HG03469 (cell line): Measurements from ENCODE around the gene TMEM232.
A peak's percentile ranks its signal among the peaks of the same experiment; 100 is the strongest.
"Not testable (repeated sequence)": the region's sequence is repeated elsewhere in the genome, so short reads cannot be mapped to it uniquely, and the experiment has no call there.

Source experiments
- ATAC-seq: cut with Tn5 transposase; IDR thresholded peaks from one replicate; pipeline ENCODE4 v1.9.1; 2021; ENCODE audit warnings: mild to moderate bottlenecking, moderate library complexity, moderate number of reproducible peaks; ENCODE audit not compliant: unreplicated experiment

The TMEM232 gene

DNA sequence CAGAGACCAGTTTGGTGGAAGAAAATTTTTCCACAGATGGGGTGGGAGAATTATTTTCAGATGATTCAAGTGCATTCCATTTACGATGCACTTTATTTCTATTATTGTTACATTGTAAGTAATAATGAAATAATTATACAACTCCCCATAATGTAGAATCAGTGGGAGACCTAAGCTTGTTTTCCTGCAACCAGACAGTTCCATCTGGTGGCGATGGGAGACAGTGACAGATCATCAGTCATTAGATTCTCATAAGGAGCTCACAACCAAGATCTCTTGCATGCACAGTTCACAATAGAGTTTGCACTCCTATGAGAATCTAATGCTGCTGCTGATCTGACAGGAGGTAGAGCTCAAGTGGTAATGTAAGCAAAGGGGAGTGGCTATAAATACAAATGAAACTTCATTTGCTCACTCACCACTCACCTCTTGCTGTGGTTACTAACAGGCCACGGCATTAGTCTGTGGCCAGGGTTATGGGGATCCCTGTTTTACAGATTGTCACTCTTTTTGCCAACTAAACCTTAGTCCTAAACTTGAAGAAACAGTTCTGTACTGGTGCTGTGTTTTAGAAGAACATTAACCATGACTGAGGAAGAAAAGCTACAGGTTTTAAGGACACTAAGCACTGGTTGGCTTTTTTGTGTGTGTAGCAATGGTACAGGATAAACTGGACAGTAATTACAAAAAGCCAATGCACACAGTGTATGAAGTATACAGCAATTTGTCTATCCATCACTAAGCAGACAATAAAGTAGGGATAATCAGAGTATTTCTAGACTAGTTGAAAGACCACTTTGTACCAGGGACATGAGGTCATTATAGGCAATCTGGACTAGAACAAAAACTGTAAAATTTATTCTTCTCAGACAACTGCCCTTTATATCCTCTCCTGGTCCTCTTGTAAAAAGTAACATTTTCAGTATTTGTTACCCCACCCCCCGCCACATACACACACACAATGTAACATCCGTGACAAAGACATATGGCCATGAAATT lies 9.9 kb downstream of the TMEM232 start:
- ATAC-seq: peak; percentile 71

DNA sequence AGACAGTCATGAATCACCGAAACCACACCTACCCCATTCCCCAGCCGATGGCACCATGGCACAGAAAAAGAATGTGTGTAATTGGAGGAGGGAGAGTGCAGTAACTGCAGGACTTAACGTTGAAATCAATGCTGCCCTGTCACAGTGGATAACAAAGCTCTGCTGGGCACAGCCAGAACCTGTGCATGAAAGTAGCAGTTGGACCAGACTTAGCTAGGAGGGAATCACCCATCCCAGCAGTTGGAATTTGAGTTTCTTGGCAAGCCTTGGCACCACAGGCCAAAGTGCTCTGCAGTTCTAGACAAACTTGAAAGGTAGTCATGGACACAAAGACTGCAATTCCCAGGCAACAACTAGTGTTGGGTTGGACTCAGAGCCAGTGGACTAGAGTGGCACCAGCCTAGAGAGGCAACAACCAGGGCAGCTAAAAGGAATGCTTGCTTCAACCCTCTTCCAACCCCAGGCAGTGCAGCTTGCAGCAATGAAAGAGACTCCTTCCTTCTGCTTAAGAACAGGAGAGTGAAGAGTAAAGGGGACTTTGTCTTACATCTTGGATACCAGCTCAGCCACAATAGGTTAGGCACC lies 19.1 kb downstream of the TMEM232 start:
- no peak for ATAC-seq

DNA sequence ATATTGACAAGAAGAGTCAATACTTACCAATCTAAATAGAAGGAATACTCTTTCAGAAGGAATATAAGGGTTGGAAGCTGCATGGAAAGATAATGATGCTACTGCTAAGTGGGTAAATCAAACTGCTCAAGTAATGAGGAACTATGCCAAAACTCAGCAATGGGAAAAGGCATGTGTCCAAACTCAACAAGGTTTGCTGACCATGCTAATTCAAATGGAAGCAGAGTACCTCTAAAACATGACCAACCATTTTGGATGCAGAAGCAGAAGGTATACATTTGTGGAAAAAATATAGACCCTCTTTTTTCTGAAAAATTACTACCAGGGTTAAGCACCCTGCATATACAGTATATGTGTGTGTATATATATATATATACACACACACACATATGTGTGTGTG lies 21.1 kb downstream of the TMEM232 start:
- ATAC-seq: no peak

- no peak for ATAC-seq
Observed at GRCh38 chr5:110703481-110703880, 23.0 kb downstream of the TMEM232 start.

- ATAC-seq: no peak
Observed at GRCh38 chr5:110702704-110703103, 23.8 kb downstream of the TMEM232 start.

DNA sequence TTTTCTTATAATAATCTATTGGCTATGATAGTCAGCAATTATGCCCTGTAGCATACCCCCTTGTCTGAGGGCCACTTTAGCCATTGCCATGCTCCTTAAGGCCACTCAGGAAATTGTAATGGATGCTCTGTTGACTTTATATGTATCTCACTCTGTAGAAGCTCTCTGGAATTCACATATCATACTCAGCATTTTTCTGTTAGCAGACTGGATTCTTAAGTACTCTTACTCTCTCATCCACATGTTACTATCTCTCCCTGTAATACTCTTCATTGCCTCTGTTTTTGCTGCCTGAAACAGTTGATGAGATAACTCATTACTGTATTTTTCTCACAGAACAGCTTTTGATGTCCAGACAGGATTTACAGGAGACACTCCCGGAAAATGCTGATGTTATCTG lies 24.2 kb downstream of the TMEM232 start:
- no peak for ATAC-seq

DNA sequence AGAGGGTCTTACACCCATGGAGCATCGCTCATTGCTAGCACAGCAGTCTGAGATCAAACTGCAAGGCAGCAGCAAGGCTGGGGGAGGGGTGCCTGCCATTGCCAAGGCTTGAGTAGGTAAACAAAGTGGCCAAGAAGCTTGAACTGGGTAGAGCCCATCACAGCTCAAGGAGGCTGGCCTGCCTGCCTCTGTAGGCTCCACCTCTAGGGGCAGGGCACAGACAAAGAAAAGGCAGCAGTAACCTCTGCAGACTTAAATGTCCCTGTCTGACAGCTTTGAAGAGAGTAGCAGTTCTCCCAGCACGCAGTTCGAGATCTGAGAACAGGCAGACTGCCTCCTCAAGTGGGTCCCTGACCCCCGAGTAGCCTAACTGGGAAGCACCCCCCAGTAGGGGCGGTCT lies 33.8 kb downstream of the TMEM232 start:
- not testable (repeated sequence) for ATAC-seq

GRCh38 chr5:110690587-110690986 lies 35.9 kb downstream of the TMEM232 start:
- not testable (repeated sequence) for ATAC-seq

- ATAC-seq: no peak
Observed at GRCh38 chr5:110687485-110687884, 39.0 kb downstream of the TMEM232 start.

- no peak for ATAC-seq
Observed at GRCh38 chr5:110686270-110686669, 40.2 kb downstream of the TMEM232 start.

- ATAC-seq: no peak
Observed at GRCh38 chr5:110681953-110682352, 44.5 kb downstream of the TMEM232 start.

- no peak for ATAC-seq
Observed at GRCh38 chr5:110681109-110681508, 45.4 kb downstream of the TMEM232 start.

DNA sequence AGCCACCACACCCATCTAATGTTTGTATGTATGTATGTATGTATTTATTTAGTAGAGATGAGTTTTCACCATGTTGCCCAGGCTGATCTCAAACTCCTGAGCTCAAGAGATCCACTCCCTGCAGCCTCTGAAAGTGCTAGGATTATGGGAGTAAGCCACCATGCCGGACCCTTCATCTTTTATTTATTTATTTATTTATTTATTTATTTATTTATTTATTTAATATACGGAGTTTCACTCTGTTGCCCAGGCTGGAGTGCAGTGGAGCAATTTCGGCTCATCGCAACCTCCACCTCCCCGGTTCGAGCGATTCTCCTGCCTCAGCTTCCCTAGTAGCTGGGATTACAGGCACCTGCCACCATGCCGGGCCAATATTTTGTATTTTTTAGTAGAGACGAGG lies 49.9 kb downstream of the TMEM232 start:
- ATAC-seq: not testable (repeated sequence)

DNA sequence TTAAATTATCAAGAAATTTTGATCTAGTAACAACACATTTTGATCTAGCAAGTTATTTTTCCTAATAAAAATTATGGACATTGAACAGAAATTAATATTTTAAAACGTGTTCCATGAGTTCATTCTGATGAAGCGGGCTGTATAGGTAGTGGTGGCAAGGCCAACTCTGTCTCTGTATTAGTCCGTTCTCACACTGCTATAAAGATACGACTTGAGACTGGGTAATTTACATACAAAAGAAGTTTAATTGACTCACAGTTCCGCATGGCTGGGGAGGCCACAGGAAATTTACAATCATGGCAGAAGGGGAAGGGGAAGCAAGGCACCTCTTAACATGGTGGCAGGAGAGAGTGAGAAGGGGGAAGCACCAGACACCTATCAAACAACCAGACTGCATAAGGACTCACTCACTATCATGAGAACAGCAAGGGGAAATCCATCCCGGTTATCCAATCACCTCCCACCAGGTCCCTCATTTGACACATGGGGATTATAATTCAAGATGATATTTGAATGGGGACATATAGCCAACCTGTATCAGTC lies 61.2 kb downstream of the TMEM232 start:
- ATAC-seq: peak; percentile 33

DNA sequence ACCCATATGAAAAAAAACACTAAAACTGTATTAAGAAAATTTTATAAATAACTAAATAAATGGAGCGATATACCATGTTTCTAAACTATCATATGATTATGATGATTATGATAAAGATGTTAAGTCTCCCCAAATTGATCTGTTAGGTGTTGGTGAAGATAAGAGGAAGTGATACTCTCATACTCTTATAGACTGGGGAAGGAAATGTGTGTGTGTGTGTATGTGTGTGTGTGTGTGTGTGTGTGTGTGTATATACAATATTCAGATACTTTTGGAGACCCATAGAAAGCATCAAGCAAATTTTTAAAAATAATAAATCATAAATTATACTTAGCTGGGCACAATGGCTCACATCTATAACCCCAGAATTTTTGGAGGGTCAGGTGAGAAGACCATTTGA lies 62.9 kb downstream of the TMEM232 start:
- peak; percentile 76 for ATAC-seq

GRCh38 chr5:110658006-110658405 lies 68.5 kb downstream of the TMEM232 start:
- no peak for ATAC-seq

- no peak for ATAC-seq
Observed at GRCh38 chr5:110653231-110653970, 73.1 kb downstream of the TMEM232 start.

DNA sequence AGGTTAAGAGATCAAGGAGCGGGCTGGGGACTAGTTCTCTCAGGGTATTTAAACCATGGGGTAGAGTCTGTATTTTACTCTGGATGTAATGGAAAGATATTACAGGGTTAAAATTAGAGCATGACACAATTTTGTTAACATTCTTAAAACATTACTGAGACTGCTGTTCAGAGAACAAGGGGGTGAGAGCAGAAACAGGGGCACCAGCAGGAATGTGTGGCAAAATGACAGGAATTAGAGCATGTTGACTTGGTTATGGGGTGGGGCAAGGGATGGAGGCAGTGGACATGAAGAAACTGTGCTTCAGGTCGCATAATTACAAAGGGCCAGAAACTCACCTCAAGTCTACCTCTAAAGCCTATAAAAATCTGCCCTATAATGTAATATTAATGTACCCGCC lies 75.0 kb downstream of the TMEM232 start:
- no peak for ATAC-seq

- ATAC-seq: no peak
Observed at GRCh38 chr5:110644357-110644756, 82.1 kb downstream of the TMEM232 start.

- no peak for ATAC-seq
Observed at GRCh38 chr5:110638970-110639902, 87.2 kb downstream of the TMEM232 start.
